Glutamatergic neuron (in vitro differentiated cells): ENCODE results near the gene PRICKLE3. TPM values are rescaled to one million over a fixed set of nuclear protein-coding genes. Genes with fewer than 3 reads are reported as not detected.
"Not testable (repeated sequence)": the region's sequence is repeated elsewhere in the genome, so short reads cannot be mapped to it uniquely, and the experiment has no call there.

Source experiments
- DNase-seq: peaks from one replicate; pipeline ENCODE4 v3.0.0; 2022
- H3K27ac Mint-ChIP-seq: one replicate; pipeline ENCODE4 v1.8.0; 2020; ENCODE audit warnings: mild to moderate bottlenecking, mixed read lengths, inconsistent platforms; ENCODE audit not compliant: unreplicated experiment
- H3K27me3 Mint-ChIP-seq: one replicate; pipeline ENCODE4 v1.8.0; 2020; ENCODE audit warnings: mild to moderate bottlenecking, moderate library complexity, mixed read lengths, inconsistent platforms; ENCODE audit not compliant: unreplicated experiment
- H3K36me3 Mint-ChIP-seq: one replicate; pipeline ENCODE4 v1.8.0; 2020; ENCODE audit warnings: mild to moderate bottlenecking, mixed read lengths, inconsistent platforms; ENCODE audit not compliant: unreplicated experiment
- H3K4me1 Mint-ChIP-seq: one replicate; pipeline ENCODE4 v1.8.0; 2020; ENCODE audit warnings: mild to moderate bottlenecking, low read depth, mixed read lengths, inconsistent platforms; ENCODE audit not compliant: unreplicated experiment
- H3K4me3 Mint-ChIP-seq: one replicate; pipeline ENCODE4 v1.8.0; 2020; ENCODE audit warnings: mild to moderate bottlenecking, mixed read lengths, inconsistent platforms; ENCODE audit not compliant: unreplicated experiment
- H3K9me3 Mint-ChIP-seq: one replicate; pipeline ENCODE4 v1.8.0; 2020; ENCODE audit warnings: mild to moderate bottlenecking, moderate library complexity, mixed read lengths, inconsistent platforms; ENCODE audit not compliant: unreplicated experiment
- total RNA-seq: library from RNA; stranded (reverse); fragmentation: NEBNext Ultra II Directional; extraction: Animal tissue kit (Norgen Biotek cat#: 25700); gene quantifications from one replicate; pipeline ENCODE4 v1.2.1, GENCODE V29; 2021; ENCODE audit not compliant: unreplicated experiment
- TF ChIP-seq, protein P1 (sequence below): fragments of 200-600 bp; sonication (generic); IDR thresholded peaks from one replicate; pipeline ENCODE4 v1.5.0; 2021; ENCODE audit not compliant: partially characterized antibody, unreplicated experiment

The PRICKLE3 gene
- total RNA-seq, 1 donor from 2014 or later, result 1.6 TPM

DNA sequence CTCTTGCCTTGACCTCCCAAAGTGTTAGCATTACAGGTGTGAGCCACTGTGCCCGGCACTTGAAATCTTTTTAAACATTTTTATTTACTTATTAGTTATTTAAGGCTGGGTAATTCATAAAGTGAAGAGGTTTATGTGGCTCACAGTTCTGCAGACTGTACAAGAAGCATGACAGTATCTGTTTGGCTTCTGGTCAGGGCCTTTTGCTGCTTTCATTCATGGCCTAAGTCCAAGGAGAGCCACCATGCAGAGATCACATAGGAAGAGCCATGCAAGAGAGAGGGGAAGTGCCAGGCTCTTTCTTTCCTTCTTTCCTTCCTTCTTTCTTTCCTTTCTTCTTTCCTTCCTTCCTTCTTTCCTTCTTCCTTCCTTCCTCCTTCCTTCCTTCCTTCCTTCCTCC is 52.4 kb downstream of the PRICKLE3 start:
- no peak for DNase-seq
- Mint-ChIP-seq H3K36me3 (no peaks in the 10 kb centered on the region), H3K4me1 (no peaks in the 10 kb centered on the region), H3K27me3 (no peaks in the 10 kb centered on the region), H3K4me3 (no peak overlapping the region), H3K27ac (no peak overlapping the region), H3K9me3 (peaks cover 1% of the 10 kb centered on the region)
- TF ChIP-seq, protein P1, sequence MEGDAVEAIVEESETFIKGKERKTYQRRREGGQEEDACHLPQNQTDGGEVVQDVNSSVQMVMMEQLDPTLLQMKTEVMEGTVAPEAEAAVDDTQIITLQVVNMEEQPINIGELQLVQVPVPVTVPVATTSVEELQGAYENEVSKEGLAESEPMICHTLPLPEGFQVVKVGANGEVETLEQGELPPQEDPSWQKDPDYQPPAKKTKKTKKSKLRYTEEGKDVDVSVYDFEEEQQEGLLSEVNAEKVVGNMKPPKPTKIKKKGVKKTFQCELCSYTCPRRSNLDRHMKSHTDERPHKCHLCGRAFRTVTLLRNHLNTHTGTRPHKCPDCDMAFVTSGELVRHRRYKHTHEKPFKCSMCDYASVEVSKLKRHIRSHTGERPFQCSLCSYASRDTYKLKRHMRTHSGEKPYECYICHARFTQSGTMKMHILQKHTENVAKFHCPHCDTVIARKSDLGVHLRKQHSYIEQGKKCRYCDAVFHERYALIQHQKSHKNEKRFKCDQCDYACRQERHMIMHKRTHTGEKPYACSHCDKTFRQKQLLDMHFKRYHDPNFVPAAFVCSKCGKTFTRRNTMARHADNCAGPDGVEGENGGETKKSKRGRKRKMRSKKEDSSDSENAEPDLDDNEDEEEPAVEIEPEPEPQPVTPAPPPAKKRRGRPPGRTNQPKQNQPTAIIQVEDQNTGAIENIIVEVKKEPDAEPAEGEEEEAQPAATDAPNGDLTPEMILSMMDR, result no peak

DNA sequence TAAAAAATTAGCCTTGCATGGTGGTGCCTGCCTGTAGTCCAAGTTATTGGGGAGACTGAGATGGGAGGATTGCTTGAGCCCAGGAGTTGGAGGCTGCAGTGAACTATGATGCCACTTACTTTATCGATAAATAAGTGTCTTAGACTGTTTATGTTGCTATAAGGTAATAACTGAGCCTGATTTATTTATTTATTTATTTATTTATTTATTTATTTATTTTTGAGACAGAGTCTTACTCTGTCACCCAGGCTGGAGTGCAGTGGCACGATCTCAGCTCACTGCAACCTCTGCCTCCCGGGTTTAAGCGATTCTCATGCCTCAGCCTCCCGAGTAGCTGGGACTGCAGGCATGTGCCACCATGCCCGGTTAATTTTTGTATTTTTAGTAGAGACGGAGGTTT is 53.9 kb downstream of the PRICKLE3 start:
- H3K4me3 Mint-ChIP-seq, H3K9me3 Mint-ChIP-seq, H3K27me3 Mint-ChIP-seq, H3K4me1 Mint-ChIP-seq, H3K27ac Mint-ChIP-seq, DNase-seq, H3K36me3 Mint-ChIP-seq: not testable (repeated sequence)

DNA sequence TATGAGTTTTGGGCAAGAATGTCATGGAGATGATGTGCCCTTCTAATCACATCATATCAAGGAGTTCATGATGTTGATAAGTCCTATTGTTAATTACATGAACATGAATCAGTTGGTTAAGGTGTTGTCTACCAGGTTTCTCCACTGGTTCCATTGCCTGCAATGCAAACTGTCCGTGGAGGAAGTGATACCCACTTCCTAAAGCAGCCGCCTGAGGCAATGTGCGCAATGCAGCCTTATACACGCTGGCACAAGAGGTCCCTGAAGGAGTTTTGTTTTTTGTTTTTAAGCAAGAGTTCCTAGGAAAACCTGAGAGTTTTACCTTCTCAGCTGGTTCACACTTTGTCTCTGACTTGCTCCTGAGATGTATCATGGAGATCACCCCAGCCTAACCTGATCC is 56.7 kb downstream of the PRICKLE3 start:
- no peaks in the 10 kb centered on the region for H3K27me3 Mint-ChIP-seq
- DNase-seq, result no peak
- peaks cover 1% of the 10 kb centered on the region for H3K9me3 Mint-ChIP-seq
- TF ChIP-seq, protein P1, result no peak
- H3K4me3 Mint-ChIP-seq, result no peak overlapping the region
- H3K4me1 Mint-ChIP-seq, result no peaks in the 10 kb centered on the region
- H3K27ac Mint-ChIP-seq, result no peak overlapping the region
- H3K36me3 Mint-ChIP-seq, result no peaks in the 10 kb centered on the region

DNA sequence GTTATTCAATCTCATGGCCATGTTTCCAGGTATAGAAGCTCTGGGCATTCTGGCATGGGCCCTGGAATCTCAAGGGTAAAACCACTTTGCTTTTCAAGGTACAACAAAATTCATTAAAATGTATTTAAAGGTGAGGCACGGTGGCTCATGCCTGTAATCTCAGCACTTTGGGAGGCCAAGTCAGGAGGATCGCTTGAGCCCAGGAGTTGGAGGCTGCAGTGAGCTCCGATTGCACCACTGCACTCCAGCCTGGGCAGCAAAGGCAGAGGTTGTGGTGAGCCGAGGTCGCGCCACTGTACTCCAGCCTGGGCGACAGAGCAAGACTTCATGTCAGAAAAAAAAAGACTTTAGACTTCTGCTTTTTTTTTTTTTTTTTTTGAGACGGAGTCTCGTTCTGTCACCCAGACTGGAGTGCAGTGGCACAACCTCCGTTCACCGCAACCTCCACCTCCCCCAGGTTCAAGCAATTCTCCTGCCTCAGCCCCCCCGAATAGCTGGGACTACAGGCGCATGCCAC is 58.4 kb downstream of the PRICKLE3 start:
- H3K27me3 Mint-ChIP-seq, H3K9me3 Mint-ChIP-seq, H3K27ac Mint-ChIP-seq, H3K36me3 Mint-ChIP-seq, DNase-seq, H3K4me1 Mint-ChIP-seq, H3K4me3 Mint-ChIP-seq: not testable (repeated sequence)

Other genes with a start within 250 kb of the PRICKLE3 start
- 68.3 TPM for gene OTUD5, start 228.8 kb downstream of the PRICKLE3 start, total RNA-seq
- 7.2 TPM for gene KCND1, start 214.5 kb downstream of the PRICKLE3 start, total RNA-seq
- gene GRIPAP1, start 184.1 kb downstream of the PRICKLE3 start, total RNA-seq, result 129 TPM
- gene TFE3, start 143.0 kb downstream of the PRICKLE3 start, total RNA-seq, result 39.8 TPM
- gene CCDC120, start 127.4 kb downstream of the PRICKLE3 start, total RNA-seq, result 17.6 TPM
- gene PRAF2, start 112.4 kb downstream of the PRICKLE3 start, total RNA-seq, result 41.5 TPM
- 66.4 TPM for gene WDR45, start 106.5 kb downstream of the PRICKLE3 start, total RNA-seq
- 20.6 TPM for gene GPKOW, start 62.6 kb downstream of the PRICKLE3 start, total RNA-seq
- 2.7 TPM for gene MAGIX, start 23.6 kb downstream of the PRICKLE3 start, total RNA-seq
- 12.2 TPM for gene PLP2, start 14.5 kb downstream of the PRICKLE3 start, total RNA-seq
- gene SYP, start 13.8 kb upstream of the PRICKLE3 start, total RNA-seq, result 291 TPM
- gene CACNA1F, start 47.0 kb upstream of the PRICKLE3 start, total RNA-seq, result 0.47 TPM
- gene CCDC22, start 49.1 kb upstream of the PRICKLE3 start, total RNA-seq, result 15.0 TPM
- gene FOXP3, start 78.3 kb upstream of the PRICKLE3 start, total RNA-seq, result 0.78 TPM
- 16.1 TPM for gene PPP1R3F, start 83.4 kb upstream of the PRICKLE3 start, total RNA-seq
- not detected for gene GAGE10, start 117.3 kb upstream of the PRICKLE3 start, total RNA-seq
- not detected for gene GAGE12J, start 135.7 kb upstream of the PRICKLE3 start, total RNA-seq
- not detected for gene GAGE13, start 145.2 kb upstream of the PRICKLE3 start, total RNA-seq